Stimulated activated CD4-positive, alpha-beta T cell treated with anti-CD3 and anti-CD28 coated beads, Interleukin-15, amount 100 ng/mL, for 24 hours (primary cell): ENCODE results near the gene TBC1D3B.
A peak's percentile ranks its signal among the peaks of the same experiment; 100 is the strongest.
"Not testable (repeated sequence)": the region's sequence is repeated elsewhere in the genome, so short reads cannot be mapped to it uniquely, and the experiment has no call there.

Experiments used
- DNase-seq: peaks from one replicate; pipeline ENCODE4 v3.0.0-alpha.2; 2020

Gene TBC1D3B

DNA sequence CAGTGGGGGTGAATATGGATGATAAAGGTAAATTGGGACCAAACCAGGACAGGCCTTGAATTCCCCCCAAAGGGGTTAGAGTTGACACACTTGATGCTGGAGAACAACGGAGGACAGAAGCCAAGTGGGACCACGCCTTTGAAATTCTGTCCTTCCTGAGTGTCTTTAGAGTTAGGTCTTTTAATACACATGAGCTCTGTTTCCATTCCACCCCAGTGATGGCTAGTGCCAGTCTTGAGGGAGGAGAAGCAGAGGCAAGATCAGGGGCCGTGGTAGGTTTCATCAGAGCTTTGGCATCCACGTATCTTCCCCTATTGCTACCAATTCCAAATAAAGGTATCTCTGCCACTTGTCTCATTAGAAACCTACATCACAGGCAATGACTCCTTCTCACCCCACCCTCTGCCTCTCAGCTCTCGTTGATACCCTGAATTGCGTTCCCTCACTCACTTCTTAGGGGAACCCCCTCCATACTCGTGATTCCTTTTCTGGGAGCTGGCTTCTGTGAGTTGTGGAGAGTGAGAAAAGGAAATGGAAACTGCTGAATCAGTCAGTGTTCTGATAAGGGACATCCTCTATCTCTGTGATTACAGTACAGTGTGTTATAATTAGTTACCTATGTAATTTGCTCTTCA lies 22.5 kb upstream of the TBC1D3B start:
- peak; percentile 39 for DNase-seq

- no peak for DNase-seq
Measured at GRCh38 chr17:36197387-36197703, 20.9 kb upstream of the TBC1D3B start.

DNA sequence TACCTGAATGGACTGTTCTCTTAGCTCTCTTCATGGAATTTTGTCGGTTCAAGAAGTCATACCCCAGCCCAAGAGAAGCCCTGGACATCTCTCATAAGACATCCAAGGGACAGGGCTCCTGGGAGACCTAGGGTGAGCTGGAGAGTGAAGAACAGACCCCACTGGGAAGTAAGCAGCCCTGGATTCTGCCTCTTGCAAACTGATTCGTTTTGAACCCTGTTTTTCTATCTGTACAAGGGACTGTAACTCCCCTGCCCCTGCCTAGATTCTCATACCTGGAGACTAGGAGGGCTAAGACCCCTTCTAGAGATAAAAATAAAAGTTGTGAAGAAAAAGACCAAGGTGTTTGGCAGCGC lies 19.7 kb upstream of the TBC1D3B start:
- no peak for DNase-seq

DNA sequence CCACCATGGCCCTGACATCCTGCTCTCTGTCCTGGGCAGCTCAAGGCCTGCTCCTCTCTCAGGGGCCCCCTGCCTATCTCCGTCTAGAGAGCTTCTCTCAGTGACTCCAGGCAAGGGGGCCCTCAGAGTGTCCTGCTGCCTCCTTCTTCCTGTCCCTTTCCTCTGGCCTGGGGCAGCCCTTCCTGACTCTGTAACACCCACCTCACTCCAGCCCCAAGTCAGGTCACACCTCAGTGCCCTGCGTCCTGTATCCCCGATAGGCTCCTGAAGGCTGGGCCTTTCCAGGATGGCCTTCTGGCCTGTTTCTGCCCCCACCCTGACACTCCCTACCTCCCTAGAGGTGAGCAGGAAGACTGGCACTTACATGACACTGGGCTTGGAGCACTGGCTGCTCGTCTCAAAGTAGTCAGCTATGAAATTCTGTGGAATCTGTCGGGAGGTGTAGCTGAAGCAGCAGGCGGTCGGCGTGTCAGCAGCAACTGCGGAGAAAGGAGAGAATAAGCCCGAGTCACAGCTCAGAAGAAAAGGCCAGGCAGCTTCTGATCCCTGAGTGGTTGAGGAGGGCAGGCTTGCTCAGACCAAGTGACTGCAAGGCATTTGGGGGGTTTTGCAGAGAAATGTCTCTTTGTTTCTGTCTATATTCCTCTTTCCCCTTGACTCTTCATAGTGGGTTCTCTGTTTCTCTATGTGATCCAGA lies 19.1 kb upstream of the TBC1D3B start:
- no peak for DNase-seq

GRCh38 chr17:36194832-36195433 lies 18.5 kb upstream of the TBC1D3B start:
- not testable (repeated sequence) for DNase-seq

GRCh38 chr17:36194147-36194831 lies 17.9 kb upstream of the TBC1D3B start:
- not testable (repeated sequence) for DNase-seq

DNA sequence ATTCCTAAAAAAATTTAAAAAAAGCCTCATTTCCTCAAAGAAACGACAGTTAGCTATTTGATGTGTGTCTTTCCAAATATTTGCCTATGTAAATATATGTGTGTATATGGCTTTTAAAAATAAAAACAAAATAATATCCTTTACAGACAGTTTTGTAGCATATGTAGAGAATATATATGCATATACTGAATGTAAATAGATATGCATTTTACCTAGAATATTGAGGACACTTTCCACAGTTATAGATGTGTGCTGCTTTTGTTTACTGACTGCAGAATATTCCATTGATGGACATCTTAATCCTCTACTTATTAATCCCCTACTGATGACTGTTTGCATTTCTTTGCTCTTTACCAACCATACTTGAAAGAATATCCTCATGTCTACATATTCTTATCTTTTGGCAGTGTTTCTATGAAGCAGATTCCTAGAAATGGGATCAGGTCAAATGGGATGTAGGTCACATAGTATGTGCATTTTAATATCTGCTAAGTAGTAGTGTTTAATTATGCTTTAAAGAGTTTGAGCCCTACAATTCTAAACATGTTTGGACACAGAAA lies 16.9 kb upstream of the TBC1D3B start:
- DNase-seq, result no peak

- not testable (repeated sequence) for DNase-seq
Measured at GRCh38 chr17:36190549-36191330, 14.3 kb upstream of the TBC1D3B start.

GRCh38 chr17:36189993-36190392 lies 13.6 kb upstream of the TBC1D3B start:
- DNase-seq, result not testable (repeated sequence)

GRCh38 chr17:36188891-36189306 lies 12.5 kb upstream of the TBC1D3B start:
- no peak for DNase-seq

- DNase-seq, result not testable (repeated sequence)
Measured at GRCh38 chr17:36187943-36188665, 11.7 kb upstream of the TBC1D3B start.

GRCh38 chr17:36186810-36187763 lies 10.7 kb upstream of the TBC1D3B start:
- not testable (repeated sequence) for DNase-seq

GRCh38 chr17:36185416-36185815 lies 9.0 kb upstream of the TBC1D3B start:
- DNase-seq, result no peak

DNA sequence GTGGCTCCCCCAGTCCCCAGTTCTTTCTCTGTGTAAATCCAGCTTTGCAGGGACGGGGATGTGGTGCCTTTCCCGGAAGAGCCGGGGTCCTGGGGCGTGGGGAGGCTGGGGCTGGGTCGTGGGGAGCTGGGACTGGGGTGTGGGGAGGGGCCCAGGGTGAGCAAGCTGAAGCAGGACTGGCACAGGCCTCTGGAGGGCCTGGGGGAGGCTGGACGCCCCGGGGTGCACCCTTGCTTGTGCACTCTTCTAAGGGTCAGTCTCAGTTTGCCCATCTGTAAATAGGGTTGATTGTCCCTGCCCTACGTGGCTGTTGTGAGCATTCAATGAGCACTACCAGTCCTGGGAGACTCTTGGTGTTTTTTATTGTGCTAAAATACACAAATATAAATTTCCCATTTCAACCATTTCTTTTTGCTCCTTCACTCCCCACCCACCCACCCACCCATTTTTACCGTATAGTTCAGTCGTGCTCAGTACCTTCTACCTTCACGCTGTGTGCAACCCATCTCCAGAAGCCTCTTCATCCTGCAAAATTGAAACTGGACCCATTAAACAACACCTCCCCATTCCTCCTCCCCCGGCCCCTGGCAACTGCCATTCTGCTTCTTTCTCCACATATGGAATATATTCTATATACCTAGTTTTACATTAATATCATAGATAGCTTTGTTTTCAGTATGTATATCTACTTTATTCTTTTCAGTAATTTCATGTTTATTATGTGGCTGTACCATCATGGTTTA lies 7.8 kb upstream of the TBC1D3B start:
- no peak for DNase-seq

GRCh38 chr17:36183001-36183971 lies 6.8 kb upstream of the TBC1D3B start:
- DNase-seq, result peak; percentile 46

GRCh38 chr17:36182176-36183000 lies 6.0 kb upstream of the TBC1D3B start:
- DNase-seq, result no peak

GRCh38 chr17:36181446-36182175 lies 5.2 kb upstream of the TBC1D3B start:
- not testable (repeated sequence) for DNase-seq
